HepG2 (cell line): ENCODE data around the gene SFTA2. TPM values are rescaled to one million over a fixed set of nuclear protein-coding genes. Genes with fewer than 3 reads are reported as not detected.

Experiments
- ATF4 ChIP-seq, 2 experiments: fragments of 450-650 bp in 1 of 2; sonication (generic) in 1 of 2; formaldehyde crosslinking; IDR thresholded peaks; 2 replicates each; pipeline versions ENCODE4 v1.5.0 to v1.8.0; 2020 to 2022; ENCODE audit warnings: mild to moderate bottlenecking in 1 of 2, missing genetic modification reagents in 1 of 2
- BRF2 ChIP-seq: sonication (generic); formaldehyde crosslinking; IDR thresholded peaks from 2 replicates; pipeline ENCODE4 v1.8.1; 2022; ENCODE audit warnings: mild to moderate bottlenecking, missing genetic modification reagents
- CENPBD1 ChIP-seq: sonication (generic); formaldehyde crosslinking; IDR thresholded peaks from 2 replicates; pipeline ENCODE4 v1.8.0; 2022; ENCODE audit warnings: missing genetic modification reagents, low read depth, mild to moderate bottlenecking, borderline replicate concordance
- DRAP1 ChIP-seq: IDR thresholded peaks from 2 replicates; pipeline ENCODE4 v1.6.1; 2016; ENCODE audit warnings: missing genetic modification reagents, missing compliant biosample characterization
- FOXC1 ChIP-seq: sonication (generic); formaldehyde crosslinking; IDR thresholded peaks from 2 replicates; pipeline ENCODE4 v1.8.0; 2022; ENCODE audit warnings: mild to moderate bottlenecking, missing genetic modification reagents, borderline replicate concordance
- HNRNPL ChIP-seq: fragments of 200-400 bp; formaldehyde crosslinking; IDR thresholded peaks from 2 replicates; pipeline ENCODE4 v1.6.1; 2017; ENCODE audit warnings: mild to moderate bottlenecking, low read depth, low read length
- KDM6A ChIP-seq: IDR thresholded peaks from 2 replicates; pipeline ENCODE4 v1.6.1; 2016; ENCODE audit warnings: low read depth
- MXD1 ChIP-seq: sonication (generic); formaldehyde crosslinking; IDR thresholded peaks from 2 replicates; pipeline ENCODE4 v1.4.0; 2020; ENCODE audit warnings: mild to moderate bottlenecking, missing genetic modification reagents
- MZF1 ChIP-seq: sonication (generic); formaldehyde crosslinking; IDR thresholded peaks from 2 replicates; pipeline ENCODE4 v1.8.1; 2023; ENCODE audit warnings: mild to moderate bottlenecking, missing genetic modification reagents, borderline replicate concordance
- SOX13 ChIP-seq, 3 experiments: fragments of 450-650 bp in 1 of 3; sonication (generic) in 1 of 3; formaldehyde crosslinking in 1 of 3; IDR thresholded peaks in 2 of 3; conservative IDR thresholded peaks in 1 of 3; 2 replicates each; pipeline versions ENCODE4 v1.5.0 to v1.6.1; 2016 to 2020; ENCODE audit warnings: antibody characterized with exemption in 1 of 3, mild to moderate bottlenecking in 1 of 3, missing compliant biosample characterization in 1 of 3, missing genetic modification reagents in 1 of 3, moderate library complexity in 1 of 3
- TAF1 ChIP-seq: sonication (generic); formaldehyde crosslinking; IDR thresholded peaks from 2 replicates; pipeline ENCODE4 v1.4.0; 2020; ENCODE audit warnings: missing genetic modification reagents
- TBP ChIP-seq: sonication (generic); formaldehyde crosslinking; IDR thresholded peaks from 2 replicates; pipeline ENCODE4 v1.5.0; 2020; ENCODE audit warnings: missing genetic modification reagents
- ZMAT3 ChIP-seq: sonication (generic); formaldehyde crosslinking; conservative IDR thresholded peaks from 2 replicates; pipeline ENCODE4 v1.7.0; 2021; ENCODE audit warnings: missing genetic modification reagents
- ZNF292 ChIP-seq: sonication (generic); formaldehyde crosslinking; IDR thresholded peaks from 2 replicates; pipeline ENCODE4 v1.8.1; 2022; ENCODE audit warnings: mild to moderate bottlenecking, low read depth, missing genetic modification reagents, borderline replicate concordance
- ZNF577 ChIP-seq: sonication (generic); formaldehyde crosslinking; IDR thresholded peaks from 2 replicates; pipeline ENCODE4 v1.4.0; 2020; ENCODE audit warnings: mild to moderate bottlenecking, low read depth, missing genetic modification reagents, borderline replicate concordance
- ZNF609 ChIP-seq: sonication (generic); formaldehyde crosslinking; IDR thresholded peaks from 2 replicates; pipeline ENCODE4 v1.4.0; 2020; ENCODE audit warnings: mild to moderate bottlenecking, missing genetic modification reagents, borderline replicate concordance
- ZNF619 ChIP-seq: sonication (generic); formaldehyde crosslinking; IDR thresholded peaks from 2 replicates; pipeline ENCODE4 v1.4.0; 2020; ENCODE audit warnings: mild to moderate bottlenecking, missing genetic modification reagents
- ZNF768 ChIP-seq: sonication (generic); formaldehyde crosslinking; IDR thresholded peaks from 2 replicates; pipeline ENCODE4 v1.4.0; 2020; ENCODE audit warnings: missing genetic modification reagents
- ZNF780A ChIP-seq: sonication (generic); formaldehyde crosslinking; IDR thresholded peaks from 2 replicates; pipeline ENCODE4 v1.8.0; 2022; ENCODE audit warnings: mild to moderate bottlenecking, missing genetic modification reagents, moderate library complexity
- polyA plus RNA-seq, 8 experiments: library from polyadenylated mRNA; depleted of rRNA in 3 of 8; stranded (reverse) in 7 of 8; unstranded in 1 of 8; fragments of >200 nt; fragmentation: Illumina TruSeq in 4 of 8; extraction: Trizol in 4 of 8; gene quantifications; 2 replicates each; pipeline versions ENCODE4 v1.2.1 to v1.2.3, GENCODE V29; 2011 to 2016; ENCODE audit warnings: low read depth in 4 of 8, missing spikeins in 1 of 8, mixed read lengths in 1 of 8; ENCODE audit not compliant: insufficient read depth in 1 of 8
- total RNA-seq, 5 experiments: library from RNA; depleted of rRNA; stranded (reverse); fragments of >200 nt; fragmentation: Illumina TruSeq; extraction: Trizol; gene quantifications; 2 replicates each; pipeline ENCODE4 v1.2.3, GENCODE V29; 2016; ENCODE audit warnings: low read depth in 1 of 5

The SFTA2 gene
- total and polyA plus RNA-seq, 2 of the 13 experiments (the other 11 are each of a cell fraction or from before 2014, with no cell fraction given): not detected

- TF ChIP-seq ATF4 (CRISPR knock-in tag; IDR thresholded peaks at IDR 0.05) (peak in 1 of 2 experiments; percentile 80; a peak in 2 of 4 replicates), KDM6A (CRISPR knock-in tag) (no peak), ZNF619 (CRISPR knock-in tag) (peak; percentile 49; the same call in 1 of the 2 replicates), TBP (CRISPR knock-in tag) (peak; percentile 42; the same call in 1 of the 2 replicates), ZNF780A (CRISPR knock-in tag) (peak; percentile 92), ZNF577 (no peak), DRAP1 (CRISPR knock-in tag) (peak; percentile 85), MXD1 (CRISPR knock-in tag) (peak; percentile 96), BRF2 (CRISPR knock-in tag) (peak; percentile 97), TAF1 (CRISPR knock-in tag) (peak; percentile 89), ZMAT3 (peak; percentile 96), HNRNPL (0 out of 2 replicates have a peak, but pooled peaks have one; percentile 24), FOXC1 (CRISPR knock-in tag) (peak; percentile 92; the same call in 1 of the 2 replicates), ZNF768 (CRISPR knock-in tag) (peak; percentile 89), SOX13 (IDR thresholded peaks at IDR 0.05) (no peak), SOX13 (CRISPR knock-in tag; conservative IDR thresholded peaks at IDR 0.05 in 1 of 2, IDR thresholded peaks at IDR 0.05 in 1 of 2) (peak in 1 of 2 experiments; percentile 51; a peak in 2 of 4 replicates), MZF1 (CRISPR knock-in tag) (0 out of 2 replicates have a peak, but pooled peaks have one; percentile 87), ZNF292 (CRISPR knock-in tag) (0 out of 2 replicates have a peak, but pooled peaks have one; percentile 33), ZNF609 (CRISPR knock-in tag) (peak; percentile 50), CENPBD1 (CRISPR knock-in tag) (no peak)
Measured at GRCh38 chr6:30914076-30914853, 17.7 kb downstream of the SFTA2 start, which contains the start of gene VARS2 (continued).
